PFSK-1 (cell line): ENCODE data around the gene ADAMTS16.

Experiments
- FOXP2 ChIP-seq: optimal IDR thresholded peaks from 2 replicates; pipeline ENCODE3; 2011; ENCODE audit warnings: borderline replicate concordance, control low read depth, inconsistent platforms; ENCODE audit not compliant: insufficient read depth; ENCODE audit errors: extremely low read length, extremely low read depth
- POLR2AphosphoS5 ChIP-seq: IDR thresholded peaks from 2 replicates; pipeline ENCODE4 v1.6.1; 2012; ENCODE audit warnings: low read depth, mild to moderate bottlenecking, control low read depth, low read length, moderate library complexity
- SIN3A ChIP-seq: IDR thresholded peaks from 2 replicates; pipeline ENCODE4 v1.6.1; 2012; ENCODE audit warnings: mild to moderate bottlenecking, low read length, moderate library complexity, borderline replicate concordance; ENCODE audit not compliant: insufficient read depth
- TAF1 ChIP-seq: IDR thresholded peaks from 2 replicates; pipeline ENCODE4 v1.6.1; 2012; ENCODE audit warnings: low read length, control low read depth, borderline replicate concordance; ENCODE audit not compliant: insufficient read depth
- TF ChIP-seq, protein P1 (sequence below), 2 experiments: IDR thresholded peaks; 2 replicates each; pipeline versions ENCODE4 v1.6.1 to v1.8.0; 2011 to 2012; ENCODE audit warnings: low read depth in 2 of 2, low read length in 2 of 2, control low read depth in 1 of 2, inconsistent platforms in 1 of 2, mild to moderate bottlenecking in 1 of 2, moderate library complexity in 1 of 2; ENCODE audit not compliant: insufficient read depth in 1 of 2

ADAMTS16 gene

DNA sequence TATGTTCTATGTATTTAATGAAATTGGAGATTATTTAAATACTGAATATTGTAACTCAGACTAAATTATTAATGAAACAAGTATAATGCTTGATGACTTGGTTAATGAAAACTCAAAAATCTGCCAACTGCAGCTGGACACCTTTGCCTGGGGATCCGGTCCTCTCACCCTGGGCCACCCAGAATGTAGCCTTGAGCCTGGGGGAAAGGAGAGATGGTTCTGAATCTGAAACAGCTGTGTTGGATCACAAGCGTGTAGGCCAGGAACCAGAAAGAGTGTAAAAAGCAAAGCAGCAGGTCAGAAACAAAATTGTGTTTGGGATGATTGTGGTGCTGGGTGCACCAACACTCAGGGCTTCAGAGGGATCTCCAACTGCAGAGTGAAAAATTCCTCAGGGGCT, 38.5 kb downstream of the ADAMTS16 start:
- TF ChIP-seq, protein P1, sequence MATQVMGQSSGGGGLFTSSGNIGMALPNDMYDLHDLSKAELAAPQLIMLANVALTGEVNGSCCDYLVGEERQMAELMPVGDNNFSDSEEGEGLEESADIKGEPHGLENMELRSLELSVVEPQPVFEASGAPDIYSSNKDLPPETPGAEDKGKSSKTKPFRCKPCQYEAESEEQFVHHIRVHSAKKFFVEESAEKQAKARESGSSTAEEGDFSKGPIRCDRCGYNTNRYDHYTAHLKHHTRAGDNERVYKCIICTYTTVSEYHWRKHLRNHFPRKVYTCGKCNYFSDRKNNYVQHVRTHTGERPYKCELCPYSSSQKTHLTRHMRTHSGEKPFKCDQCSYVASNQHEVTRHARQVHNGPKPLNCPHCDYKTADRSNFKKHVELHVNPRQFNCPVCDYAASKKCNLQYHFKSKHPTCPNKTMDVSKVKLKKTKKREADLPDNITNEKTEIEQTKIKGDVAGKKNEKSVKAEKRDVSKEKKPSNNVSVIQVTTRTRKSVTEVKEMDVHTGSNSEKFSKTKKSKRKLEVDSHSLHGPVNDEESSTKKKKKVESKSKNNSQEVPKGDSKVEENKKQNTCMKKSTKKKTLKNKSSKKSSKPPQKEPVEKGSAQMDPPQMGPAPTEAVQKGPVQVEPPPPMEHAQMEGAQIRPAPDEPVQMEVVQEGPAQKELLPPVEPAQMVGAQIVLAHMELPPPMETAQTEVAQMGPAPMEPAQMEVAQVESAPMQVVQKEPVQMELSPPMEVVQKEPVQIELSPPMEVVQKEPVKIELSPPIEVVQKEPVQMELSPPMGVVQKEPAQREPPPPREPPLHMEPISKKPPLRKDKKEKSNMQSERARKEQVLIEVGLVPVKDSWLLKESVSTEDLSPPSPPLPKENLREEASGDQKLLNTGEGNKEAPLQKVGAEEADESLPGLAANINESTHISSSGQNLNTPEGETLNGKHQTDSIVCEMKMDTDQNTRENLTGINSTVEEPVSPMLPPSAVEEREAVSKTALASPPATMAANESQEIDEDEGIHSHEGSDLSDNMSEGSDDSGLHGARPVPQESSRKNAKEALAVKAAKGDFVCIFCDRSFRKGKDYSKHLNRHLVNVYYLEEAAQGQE (IDR thresholded peaks at IDR 0.05; ENCODE audit: insufficient read depth in 1 of 2, low read depth in 2 of 2, low read length in 2 of 2) = no peak
- no peak for TF ChIP-seq TAF1
- no peak for TF ChIP-seq SIN3A
- no peak for TF ChIP-seq POLR2AphosphoS5
- no peak for TF ChIP-seq FOXP2

DNA sequence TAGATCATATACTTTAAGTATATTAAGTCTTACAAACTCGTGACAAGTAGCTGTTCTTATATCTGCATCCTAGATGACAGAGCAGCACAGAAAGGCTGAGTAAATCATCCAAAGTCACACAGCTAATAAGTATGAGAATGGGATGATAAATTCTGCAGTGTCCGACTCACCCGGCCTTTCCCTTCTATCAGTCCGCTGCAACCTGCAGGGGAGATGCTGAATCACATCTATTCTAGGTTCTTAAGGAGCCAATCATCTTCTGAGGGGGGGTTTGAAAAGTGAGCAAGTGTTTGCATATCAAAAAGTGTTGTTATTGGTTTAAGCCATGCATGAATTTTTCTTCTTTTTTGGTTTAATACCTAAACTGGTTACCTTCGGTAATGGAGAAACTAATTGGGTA, 38.9 kb downstream of the ADAMTS16 start:
- TF ChIP-seq POLR2AphosphoS5 = no peak
- TF ChIP-seq SIN3A = no peak
- no peak for TF ChIP-seq FOXP2
- TF ChIP-seq TAF1 = no peak
- TF ChIP-seq, protein P1 (IDR thresholded peaks at IDR 0.05; ENCODE audit: insufficient read depth in 1 of 2, low read depth in 2 of 2, low read length in 2 of 2) = no peak

DNA sequence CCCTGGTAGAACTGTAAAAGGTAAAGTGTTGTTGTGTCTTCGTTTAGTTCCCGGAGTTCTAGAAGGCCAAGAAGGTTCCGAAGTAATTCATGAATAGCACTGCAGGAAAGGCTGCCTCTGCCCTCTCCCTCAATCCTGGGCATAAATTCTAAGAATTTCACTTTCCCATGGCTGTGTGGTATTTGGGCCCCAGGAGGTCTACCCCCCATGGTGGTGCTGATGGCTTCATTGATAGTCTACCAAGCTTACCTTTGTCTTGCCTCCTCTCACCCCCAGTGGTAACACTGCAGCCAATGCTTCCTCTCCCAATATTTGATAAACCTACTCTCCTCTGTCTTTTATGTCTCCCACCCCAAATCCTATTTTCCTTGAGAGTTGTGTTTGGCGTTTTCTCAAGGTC, 39.5 kb downstream of the ADAMTS16 start:
- TF ChIP-seq FOXP2 (no peak), TAF1 (no peak)

- TF ChIP-seq FOXP2 = no peak
- no peak for TF ChIP-seq TAF1
- no peak for TF ChIP-seq POLR2AphosphoS5
- no peak for TF ChIP-seq SIN3A
- TF ChIP-seq, protein P1 (IDR thresholded peaks at IDR 0.05; ENCODE audit: insufficient read depth in 1 of 2, low read depth in 2 of 2, low read length in 2 of 2) = no peak
Observed at GRCh38 chr5:5181650-5182324, 41.7 kb downstream of the ADAMTS16 start.

GRCh38 chr5:5182508-5183188, 42.5 kb downstream of the ADAMTS16 start:
- TF ChIP-seq FOXP2 = no peak
- no peak for TF ChIP-seq TAF1
- TF ChIP-seq POLR2AphosphoS5 = no peak
- TF ChIP-seq SIN3A = no peak
- TF ChIP-seq, protein P1 (IDR thresholded peaks at IDR 0.05; ENCODE audit: insufficient read depth in 1 of 2, low read depth in 2 of 2, low read length in 2 of 2) = no peak
